ENCODE results near the gene STUM.

STUM gene

GRCh38 chr1:226603022-226603857 is 54.7 kb downstream of the STUM start:
- DNase-seq (ENCODE audit: low read depth): peak; percentile 54
- TF ChIP-seq, protein P1, sequence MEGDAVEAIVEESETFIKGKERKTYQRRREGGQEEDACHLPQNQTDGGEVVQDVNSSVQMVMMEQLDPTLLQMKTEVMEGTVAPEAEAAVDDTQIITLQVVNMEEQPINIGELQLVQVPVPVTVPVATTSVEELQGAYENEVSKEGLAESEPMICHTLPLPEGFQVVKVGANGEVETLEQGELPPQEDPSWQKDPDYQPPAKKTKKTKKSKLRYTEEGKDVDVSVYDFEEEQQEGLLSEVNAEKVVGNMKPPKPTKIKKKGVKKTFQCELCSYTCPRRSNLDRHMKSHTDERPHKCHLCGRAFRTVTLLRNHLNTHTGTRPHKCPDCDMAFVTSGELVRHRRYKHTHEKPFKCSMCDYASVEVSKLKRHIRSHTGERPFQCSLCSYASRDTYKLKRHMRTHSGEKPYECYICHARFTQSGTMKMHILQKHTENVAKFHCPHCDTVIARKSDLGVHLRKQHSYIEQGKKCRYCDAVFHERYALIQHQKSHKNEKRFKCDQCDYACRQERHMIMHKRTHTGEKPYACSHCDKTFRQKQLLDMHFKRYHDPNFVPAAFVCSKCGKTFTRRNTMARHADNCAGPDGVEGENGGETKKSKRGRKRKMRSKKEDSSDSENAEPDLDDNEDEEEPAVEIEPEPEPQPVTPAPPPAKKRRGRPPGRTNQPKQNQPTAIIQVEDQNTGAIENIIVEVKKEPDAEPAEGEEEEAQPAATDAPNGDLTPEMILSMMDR (IDR thresholded peaks at IDR 0.05; ENCODE audit: control insufficient read depth, extremely low read depth, insufficient read depth): no peak
- no peak overlapping the region for H3K4me3 ChIP-seq (ENCODE audit: low read depth, low read length)

DNA sequence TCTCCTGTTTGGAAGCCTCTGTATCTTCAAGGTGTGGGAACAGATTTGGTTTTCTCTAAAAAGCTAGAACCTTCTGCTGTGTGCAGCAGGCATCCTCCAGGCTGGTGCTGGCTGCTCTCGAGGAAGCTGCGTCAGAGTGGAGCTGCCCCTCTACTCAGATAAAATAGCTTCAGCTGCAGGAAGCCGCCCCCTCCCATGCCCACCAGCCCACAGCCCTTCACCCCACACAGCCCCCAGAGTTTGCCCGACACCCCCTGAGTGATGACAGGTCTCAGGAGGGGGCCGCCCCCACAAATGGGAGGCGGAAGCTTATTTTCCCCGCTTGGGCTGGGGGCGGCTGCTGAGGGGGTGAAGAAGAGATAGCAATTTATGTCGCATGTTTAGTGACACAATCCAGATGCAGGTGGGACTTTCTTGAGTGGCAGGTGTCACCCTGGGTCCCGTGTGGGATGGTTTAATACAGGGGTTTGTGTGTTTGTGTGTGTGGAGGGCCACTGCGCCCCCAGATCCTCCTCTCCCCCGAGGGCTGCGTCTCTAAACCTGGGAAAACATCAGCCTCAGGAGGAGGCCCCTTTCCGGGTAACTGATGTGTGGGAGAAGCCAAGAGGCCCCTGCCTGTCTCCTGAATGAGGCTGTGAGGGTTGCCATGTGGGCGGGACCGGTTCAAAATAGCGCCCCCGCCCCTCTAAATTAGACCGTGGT is 55.4 kb downstream of the STUM start:
- TF ChIP-seq, protein P1 (IDR thresholded peaks at IDR 0.05; ENCODE audit: control insufficient read depth, extremely low read depth, insufficient read depth): no peak
- no peak for DNase-seq (ENCODE audit: low read depth)
- no peak overlapping the region for H3K4me3 ChIP-seq (ENCODE audit: low read depth, low read length)

DNA sequence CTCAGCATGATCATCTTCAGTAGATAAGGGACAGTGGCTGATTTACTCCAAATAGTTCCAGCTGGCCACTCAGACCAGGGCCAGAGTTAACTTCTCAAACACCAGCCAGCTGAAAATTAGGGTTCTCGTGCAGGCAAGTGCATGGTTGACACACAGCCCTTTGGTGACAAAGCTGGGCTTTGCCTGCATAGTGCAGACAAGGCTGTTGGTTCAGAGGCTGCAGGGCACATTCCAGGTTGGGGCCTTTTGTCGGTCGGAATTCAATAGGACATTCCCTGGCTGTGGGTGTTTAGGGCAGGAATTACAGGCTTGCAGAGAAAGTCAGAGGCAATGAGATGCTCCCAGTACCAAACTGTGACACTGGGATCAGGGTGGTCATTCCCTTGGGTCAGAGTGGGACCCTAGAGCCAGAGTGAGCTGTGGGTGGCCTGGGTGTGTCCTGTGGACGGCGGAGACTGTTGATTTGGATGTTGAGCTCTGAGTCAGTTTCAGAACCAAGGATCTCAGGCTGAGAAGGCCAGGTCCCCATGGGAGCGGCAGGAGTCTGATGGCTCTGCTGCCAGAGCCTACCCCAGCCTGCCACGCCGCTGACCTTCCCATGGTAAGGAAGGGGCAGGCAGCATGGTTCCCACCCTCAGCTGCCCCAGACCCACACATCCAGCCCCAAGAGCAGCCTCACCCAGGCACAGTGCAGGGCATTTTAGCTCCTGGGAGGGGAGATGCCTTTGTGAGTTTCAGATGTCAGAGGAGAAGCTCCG is 56.2 kb downstream of the STUM start:
- DNase-seq (ENCODE audit: low read depth): no peak
- no peak overlapping the region for H3K4me3 ChIP-seq (ENCODE audit: low read depth, low read length)
- TF ChIP-seq, protein P1 (IDR thresholded peaks at IDR 0.05; ENCODE audit: control insufficient read depth, extremely low read depth, insufficient read depth): no peak

DNA sequence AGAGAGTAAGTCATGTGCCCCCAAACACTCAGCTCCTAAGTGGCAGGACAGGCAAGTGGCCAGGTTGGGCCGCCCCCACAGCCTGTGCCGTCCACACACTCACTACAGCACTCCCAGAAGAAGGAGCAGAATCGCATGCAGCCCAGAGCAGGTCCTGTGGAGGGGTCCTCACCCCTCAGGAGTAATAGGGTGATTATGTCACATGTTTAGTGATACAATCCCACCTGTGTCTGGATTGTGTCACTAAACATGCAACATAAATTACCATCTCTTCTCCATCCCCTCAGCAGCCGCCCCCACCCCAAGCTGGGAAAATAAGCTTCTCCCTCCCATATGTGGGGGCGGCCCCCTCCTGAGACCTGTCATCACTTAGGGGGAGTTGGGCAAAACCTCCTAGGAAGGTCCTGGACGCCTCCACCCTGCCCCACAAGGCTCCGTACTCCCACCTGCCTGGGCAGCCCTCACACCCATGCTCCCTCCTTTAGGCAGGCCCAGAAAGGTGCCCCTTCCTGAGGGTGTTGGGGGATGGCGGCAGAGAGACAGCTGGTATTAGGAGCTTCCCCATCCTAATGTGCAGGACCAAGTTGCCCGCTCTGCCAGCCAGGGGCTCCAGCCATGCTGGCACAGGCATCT is 56.9 kb downstream of the STUM start:
- H3K4me3 ChIP-seq (ENCODE audit: low read depth, low read length): no peak overlapping the region
- TF ChIP-seq, protein P1 (IDR thresholded peaks at IDR 0.05; ENCODE audit: control insufficient read depth, extremely low read depth, insufficient read depth): no peak
- no peak for DNase-seq (ENCODE audit: low read depth)

- no peak for DNase-seq (ENCODE audit: low read depth)
- no peak overlapping the region for H3K4me3 ChIP-seq (ENCODE audit: low read depth, low read length)
- TF ChIP-seq, protein P1 (IDR thresholded peaks at IDR 0.05; ENCODE audit: control insufficient read depth, extremely low read depth, insufficient read depth): no peak
These were observed 58.0 kb downstream of the STUM start for GRCh38 chr1:226606311-226607267.

All from LNCaP clone FGC (cell line).